IMR-90 (cell line): ENCODE results near the gene ZNF217. TPM values are rescaled to one million over a fixed set of nuclear protein-coding genes. Genes with fewer than 3 reads are reported as not detected.

ENCODE experiments used
- ATAC-seq: fragments of 200-7000 bp; cut with Tn5 transposase; 2 replicates; pipeline ENCODE4 v1.9.1; 2020; ENCODE audit warnings: low read depth, mild to moderate bottlenecking, moderate library complexity
- BruUV-seq: library from RNA; stranded (reverse); fragments of 400-500 nt; replicated peaks from 2 replicates; lab custom pipeline; 2021; lab: Mats Ljungman, UMichigan
- CTCF ChIA-PET: fragments of 300-600 bp; formaldehyde crosslinking; extraction: SDS; loops from one replicate; lab custom pipeline; 2021; ENCODE audit warnings: antibody characterized with exemption; lab: Yijun Ruan, JAX
- POLR2A ChIA-PET: fragments of 300-600 bp; sonication (Branson Sonifier 250); formaldehyde crosslinking; loops from one replicate; lab custom pipeline; 2022; ENCODE audit warnings: antibody characterized with exemption; ENCODE audit not compliant: unreplicated experiment; lab: Charles Lee
- DNase-seq: peaks from one replicate; pipeline ENCODE4 v3.0.0; 2013
- H2AFZ ChIP-seq: replicated peaks from 2 replicates; pipeline ENCODE3; 2013; ENCODE audit warnings: low read length, mild to moderate bottlenecking; ENCODE audit not compliant: poor library complexity
- H2AK5ac ChIP-seq: 2 replicates; pipeline ENCODE4 v1.6.1; 2013; ENCODE audit warnings: low read depth, low read length, inconsistent platforms
- H2AK9ac ChIP-seq: replicated peaks from 2 replicates; pipeline ENCODE3; 2013; ENCODE audit warnings: mild to moderate bottlenecking, low read depth, low read length, moderate library complexity; ENCODE audit not compliant: poor library complexity
- H2BK120ac ChIP-seq: 2 replicates; pipeline ENCODE4 v1.6.1; 2013; ENCODE audit warnings: low read depth, low read length, inconsistent platforms
- H2BK15ac ChIP-seq: 3 replicates; pipeline ENCODE4 v1.6.1; 2013; ENCODE audit warnings: low read depth, low read length, inconsistent platforms
- H2BK20ac ChIP-seq: 2 replicates; pipeline ENCODE4 v1.6.1; 2013; ENCODE audit warnings: low read depth, mild to moderate bottlenecking, inconsistent platforms, low read length, moderate library complexity
- H2BK5ac ChIP-seq: 2 replicates; pipeline ENCODE4 v1.6.1; 2013; ENCODE audit warnings: mild to moderate bottlenecking, low read depth, low read length, inconsistent platforms; ENCODE audit not compliant: poor library complexity, severe bottlenecking
- H3K14ac ChIP-seq: replicated peaks from 2 replicates; pipeline ENCODE4 v1.6.1; 2013; ENCODE audit warnings: low read depth, low read length, inconsistent platforms
- H3K18ac ChIP-seq: 2 replicates; pipeline ENCODE4 v1.6.1; 2013; ENCODE audit warnings: low read depth, low read length, control low read depth
- H3K23ac ChIP-seq: 2 replicates; pipeline ENCODE4 v1.6.1; 2013; ENCODE audit warnings: low read depth, low read length, inconsistent platforms
- H3K27ac ChIP-seq: 2 replicates; pipeline ENCODE4 v1.5.1; 2013; ENCODE audit warnings: mild to moderate bottlenecking, control low read depth, low read length; ENCODE audit not compliant: insufficient read depth
- H3K27me3 ChIP-seq: 2 replicates; pipeline ENCODE4 v1.6.1; 2013; ENCODE audit warnings: low read length; ENCODE audit not compliant: control insufficient read depth, insufficient read depth
- H3K36me3 ChIP-seq: 2 replicates; pipeline ENCODE4 v1.6.1; 2013; ENCODE audit warnings: low read length, mixed read lengths; ENCODE audit not compliant: control insufficient read depth, insufficient read depth
- H3K4ac ChIP-seq: 2 replicates; pipeline ENCODE4 v1.6.1; 2013; ENCODE audit warnings: low read depth, low read length, inconsistent platforms
- H3K4me1 ChIP-seq: 2 replicates; pipeline ENCODE4 v1.6.1; 2013; ENCODE audit warnings: low read length, mixed read lengths; ENCODE audit not compliant: control insufficient read depth, insufficient read depth
- H3K4me2 ChIP-seq: 2 replicates; pipeline ENCODE4 v1.6.1; 2013; ENCODE audit warnings: low read depth, mild to moderate bottlenecking, control low read depth, low read length, moderate library complexity
- H3K4me3 ChIP-seq: 2 replicates; pipeline ENCODE4 v1.5.1; 2013; ENCODE audit warnings: low read depth, mild to moderate bottlenecking, control low read depth, low read length, moderate library complexity; ENCODE audit not compliant: insufficient read depth
- H3K56ac ChIP-seq: 2 replicates; pipeline ENCODE4 v1.6.1; 2013; ENCODE audit warnings: low read length, inconsistent platforms; ENCODE audit not compliant: insufficient read depth; ENCODE audit errors: extremely low read depth
- H3K79me1 ChIP-seq, 2 experiments: 2 replicates each; pipeline ENCODE4 v1.6.1; 2013; ENCODE audit warnings: low read length in 2 of 2, inconsistent platforms in 1 of 2, low read depth in 1 of 2
- H3K9ac ChIP-seq: 2 replicates; pipeline ENCODE4 v1.6.1; 2013; ENCODE audit warnings: low read depth, low read length, control low read depth
- H3K9me1 ChIP-seq: 2 replicates; pipeline ENCODE4 v1.6.1; 2013; ENCODE audit warnings: low read length, inconsistent platforms; ENCODE audit not compliant: insufficient read depth
- H3K9me3 ChIP-seq: 2 replicates; pipeline ENCODE4 v1.6.1; 2013; ENCODE audit warnings: low read length; ENCODE audit not compliant: control insufficient read depth, insufficient read depth
- H4K20me1 ChIP-seq: 2 replicates; pipeline ENCODE4 v1.6.1; 2013; ENCODE audit warnings: low read length, inconsistent platforms; ENCODE audit not compliant: insufficient read depth
- H4K5ac ChIP-seq: 2 replicates; pipeline ENCODE4 v1.6.1; 2013; ENCODE audit warnings: mild to moderate bottlenecking, low read depth, low read length, control low read depth
- H4K8ac ChIP-seq, 2 experiments: 2 replicates each; pipeline ENCODE4 v1.6.1; 2013; ENCODE audit warnings: low read depth in 2 of 2, low read length in 2 of 2, control low read depth in 1 of 2, inconsistent platforms in 1 of 2
- H4K91ac ChIP-seq: 2 replicates; pipeline ENCODE4 v1.6.1; 2013; ENCODE audit warnings: low read depth, low read length, inconsistent platforms; ENCODE audit not compliant: insufficient read depth
- BHLHE40 ChIP-seq: fragments of 150-350 bp; IDR thresholded peaks from 2 replicates; pipeline ENCODE4 v1.6.1; 2016; ENCODE audit warnings: mild to moderate bottlenecking, low read depth, low read length
- CEBPB ChIP-seq: IDR thresholded peaks from 2 replicates; pipeline ENCODE4 v1.6.1; 2012; ENCODE audit warnings: low read depth, low read length, improper control_type of control experiment
- CHD1 ChIP-seq: IDR thresholded peaks from 2 replicates; pipeline ENCODE4 v1.6.1; 2012; ENCODE audit warnings: low read depth, low read length, improper control_type of control experiment
- FOS ChIP-seq: fragments of 150-350 bp; IDR thresholded peaks from 2 replicates; pipeline ENCODE4 v1.6.1; 2016; ENCODE audit warnings: low read depth, low read length
- MAFK ChIP-seq: IDR thresholded peaks from 2 replicates; pipeline ENCODE4 v1.6.1; 2012; ENCODE audit warnings: low read depth, low read length, improper control_type of control experiment
- MAZ ChIP-seq: IDR thresholded peaks from 2 replicates; pipeline ENCODE4 v1.6.1; 2012; ENCODE audit warnings: low read depth, mild to moderate bottlenecking, low read length, improper control_type of control experiment, moderate library complexity, borderline replicate concordance
- MXI1 ChIP-seq: IDR thresholded peaks from 2 replicates; pipeline ENCODE4 v1.6.1; 2012; ENCODE audit warnings: low read depth, mild to moderate bottlenecking, low read length, moderate library complexity, borderline replicate concordance
- NFE2L2 ChIP-seq: fragments of 150-350 bp; IDR thresholded peaks from 2 replicates; pipeline ENCODE4 v1.6.1; 2016; ENCODE audit warnings: low read depth, mild to moderate bottlenecking, low read length
- POLR2A ChIP-seq: IDR thresholded peaks from 2 replicates; pipeline ENCODE4 v1.6.1; 2012; ENCODE audit warnings: mild to moderate bottlenecking, low read depth, low read length
- RAD21 ChIP-seq: IDR thresholded peaks from 2 replicates; pipeline ENCODE4 v1.6.1; 2012; ENCODE audit warnings: low read length, improper control_type of control experiment
- RCOR1 ChIP-seq: IDR thresholded peaks from 2 replicates; pipeline ENCODE4 v1.6.1; 2012; ENCODE audit warnings: mild to moderate bottlenecking, low read length, improper control_type of control experiment; ENCODE audit not compliant: insufficient replicate concordance
- RFX5 ChIP-seq: IDR thresholded peaks from 2 replicates; pipeline ENCODE4 v1.8.0; 2012; ENCODE audit warnings: low read depth, mild to moderate bottlenecking, low read length, moderate library complexity
- SMC3 ChIP-seq: fragments of 150-350 bp; IDR thresholded peaks from 2 replicates; pipeline ENCODE4 v1.6.1; 2016; ENCODE audit warnings: low read depth, mild to moderate bottlenecking, antibody characterized with exemption, low read length, moderate library complexity
- WGBS, 2 experiments: methylation state at CpG; one replicate each; pipeline versions ENCODE4 v1.1.5 to v1.1.7; 2013; ENCODE audit warnings: missing lambda C conversion rate in 2 of 2; ENCODE audit not compliant: insufficient read length in 1 of 2; ENCODE audit errors: extremely low coverage in 2 of 2; 5-methylcytosine and 5-hydroxymethylcytosine counted together
- dilution Hi-C: fragments of 300-500 bp; cut with HindIII; formaldehyde crosslinking; loops from one replicate; pipeline ENCODE4 v1.14.3; 2018; ENCODE audit warnings: low sequenced_read_pairs; ENCODE audit not compliant: unreplicated experiment
- in situ Hi-C: fragments of 300-500 bp; cut with MboI; formaldehyde crosslinking; loops from 3 replicates; pipeline ENCODE4 v1.14.3; 2019; ENCODE audit warnings: low sequenced_read_pairs, inconsistent platforms, mixed read lengths
- intact Hi-C: fragments of 100-400 bp; cut with micrococcal nuclease; formaldehyde crosslinking; loops from 2 replicates; pipeline ENCODE4 v1.10.0; 2022
- polyA plus RNA-seq, 3 experiments: library from polyadenylated mRNA; depleted of rRNA; stranded (reverse); fragments of >200 nt; gene quantifications; 2 replicates each; pipeline ENCODE4 v1.2.3, GENCODE V29; 2012; ENCODE audit warnings: low replicate concordance in 1 of 3
- total RNA-seq: library from RNA; depleted of rRNA; stranded (reverse); fragments of >200 nt; gene quantifications from 2 replicates; pipeline ENCODE4 v1.2.3, GENCODE V29; 2012
- TF ChIP-seq, protein P1 (sequence below): fragments of 150-350 bp; IDR thresholded peaks from 2 replicates; pipeline ENCODE4 v1.6.1; 2017; ENCODE audit warnings: mild to moderate bottlenecking, antibody characterized with exemption, low read length, low read depth
- TF ChIP-seq, protein P2 (sequence below): fragments of 150-350 bp; IDR thresholded peaks from 2 replicates; pipeline ENCODE4 v1.6.1; 2016; ENCODE audit warnings: low read depth, mild to moderate bottlenecking, low read length, moderate library complexity, borderline replicate concordance
- TF ChIP-seq, protein P3 (sequence below): conservative IDR thresholded peaks from 2 replicates; pipeline ENCODE4 v1.5.1; 2012; ENCODE audit warnings: mild to moderate bottlenecking, low read depth, low read length, improper control_type of control experiment

ZNF217 gene
- total and polyA plus RNA-seq, 2 of the 4 experiments (the other 2 are of a cell fraction): 9.1 to 27.8 TPM

DNA sequence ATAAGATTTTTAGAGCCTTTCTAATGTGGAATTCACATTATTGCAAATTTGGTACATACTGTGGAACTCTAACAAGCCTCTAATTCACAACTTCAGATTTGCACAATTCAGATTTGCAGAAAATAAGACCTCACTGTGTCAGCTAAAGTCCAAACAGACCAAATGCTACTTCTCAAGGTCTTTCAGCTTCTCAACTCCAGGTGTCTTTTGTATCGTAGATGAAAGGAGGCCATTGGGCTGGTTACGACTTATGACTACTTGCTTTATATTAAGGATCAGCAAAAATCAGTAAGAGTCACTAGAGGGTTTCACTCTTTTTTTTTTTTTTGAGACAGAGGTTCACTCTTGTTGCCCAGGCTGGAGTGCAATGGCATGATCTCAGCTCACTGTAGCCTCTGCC is 37.8 kb downstream of the ZNF217 start:
- dilution Hi-C loops (no loop called here), in situ Hi-C loops (no loop called here), intact Hi-C loops (no loop called here)
- WGBS, 2 experiments: no CpG with 5 or more reads among the region's 2 CpGs
- BruUV-seq: no TSS peak
- H2BK120ac ChIP-seq: no peak overlapping the region
- H2AFZ ChIP-seq: no peak overlapping the region
- H3K14ac ChIP-seq: no peak overlapping the region
- no peak overlapping the region for H2BK20ac ChIP-seq
- no peak overlapping the region for H3K56ac ChIP-seq
- no peaks in the 10 kb centered on the region for H3K27me3 ChIP-seq
- H3K79me1 ChIP-seq: no peaks in the 10 kb centered on the region
- no peaks in the 10 kb centered on the region for H4K20me1 ChIP-seq
- no peak overlapping the region for H2BK5ac ChIP-seq
- no peaks in the 10 kb centered on the region for H3K9me3 ChIP-seq
- H3K18ac ChIP-seq: no peak overlapping the region
- no peak overlapping the region for H4K91ac ChIP-seq
- no peak overlapping the region for H4K5ac ChIP-seq
- no peak overlapping the region for H4K8ac ChIP-seq
- no peak overlapping the region for H3K4ac ChIP-seq
- H3K36me3 ChIP-seq: 0 out of 2 replicates have a peak, but pooled peaks cover 2% of the 10 kb centered on the region
- H3K9ac ChIP-seq: no peak overlapping the region
- no peak for TF ChIP-seq RCOR1
- no peak for TF ChIP-seq MXI1
- no peak for TF ChIP-seq POLR2A
- TF ChIP-seq MAZ: no peak
- TF ChIP-seq BHLHE40: no peak
- TF ChIP-seq RAD21: no peak
- no peak for TF ChIP-seq FOS
- TF ChIP-seq RFX5: no peak
- no peak for TF ChIP-seq CHD1
- TF ChIP-seq, protein P1, sequence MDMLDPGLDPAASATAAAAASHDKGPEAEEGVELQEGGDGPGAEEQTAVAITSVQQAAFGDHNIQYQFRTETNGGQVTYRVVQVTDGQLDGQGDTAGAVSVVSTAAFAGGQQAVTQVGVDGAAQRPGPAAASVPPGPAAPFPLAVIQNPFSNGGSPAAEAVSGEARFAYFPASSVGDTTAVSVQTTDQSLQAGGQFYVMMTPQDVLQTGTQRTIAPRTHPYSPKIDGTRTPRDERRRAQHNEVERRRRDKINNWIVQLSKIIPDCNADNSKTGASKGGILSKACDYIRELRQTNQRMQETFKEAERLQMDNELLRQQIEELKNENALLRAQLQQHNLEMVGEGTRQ: no peak
- no peak for TF ChIP-seq SMC3
- TF ChIP-seq MAFK: no peak
- TF ChIP-seq, protein P2, sequence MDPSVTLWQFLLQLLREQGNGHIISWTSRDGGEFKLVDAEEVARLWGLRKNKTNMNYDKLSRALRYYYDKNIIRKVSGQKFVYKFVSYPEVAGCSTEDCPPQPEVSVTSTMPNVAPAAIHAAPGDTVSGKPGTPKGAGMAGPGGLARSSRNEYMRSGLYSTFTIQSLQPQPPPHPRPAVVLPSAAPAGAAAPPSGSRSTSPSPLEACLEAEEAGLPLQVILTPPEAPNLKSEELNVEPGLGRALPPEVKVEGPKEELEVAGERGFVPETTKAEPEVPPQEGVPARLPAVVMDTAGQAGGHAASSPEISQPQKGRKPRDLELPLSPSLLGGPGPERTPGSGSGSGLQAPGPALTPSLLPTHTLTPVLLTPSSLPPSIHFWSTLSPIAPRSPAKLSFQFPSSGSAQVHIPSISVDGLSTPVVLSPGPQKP: no peak
- TF ChIP-seq, protein P3, sequence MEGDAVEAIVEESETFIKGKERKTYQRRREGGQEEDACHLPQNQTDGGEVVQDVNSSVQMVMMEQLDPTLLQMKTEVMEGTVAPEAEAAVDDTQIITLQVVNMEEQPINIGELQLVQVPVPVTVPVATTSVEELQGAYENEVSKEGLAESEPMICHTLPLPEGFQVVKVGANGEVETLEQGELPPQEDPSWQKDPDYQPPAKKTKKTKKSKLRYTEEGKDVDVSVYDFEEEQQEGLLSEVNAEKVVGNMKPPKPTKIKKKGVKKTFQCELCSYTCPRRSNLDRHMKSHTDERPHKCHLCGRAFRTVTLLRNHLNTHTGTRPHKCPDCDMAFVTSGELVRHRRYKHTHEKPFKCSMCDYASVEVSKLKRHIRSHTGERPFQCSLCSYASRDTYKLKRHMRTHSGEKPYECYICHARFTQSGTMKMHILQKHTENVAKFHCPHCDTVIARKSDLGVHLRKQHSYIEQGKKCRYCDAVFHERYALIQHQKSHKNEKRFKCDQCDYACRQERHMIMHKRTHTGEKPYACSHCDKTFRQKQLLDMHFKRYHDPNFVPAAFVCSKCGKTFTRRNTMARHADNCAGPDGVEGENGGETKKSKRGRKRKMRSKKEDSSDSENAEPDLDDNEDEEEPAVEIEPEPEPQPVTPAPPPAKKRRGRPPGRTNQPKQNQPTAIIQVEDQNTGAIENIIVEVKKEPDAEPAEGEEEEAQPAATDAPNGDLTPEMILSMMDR: no peak
- TF ChIP-seq CEBPB: no peak
- TF ChIP-seq NFE2L2: no peak
- H2AK9ac ChIP-seq: no peak overlapping the region
- no peak overlapping the region for H2BK15ac ChIP-seq
- DNase-seq (no peak), ATAC-seq (no peak)
- H3K27ac ChIP-seq: no peak overlapping the region
- no peak overlapping the region for H3K23ac ChIP-seq
- ChIA-PET POLR2A (no interaction called here), CTCF (no interaction called here)
- H3K4me1 ChIP-seq: peaks cover 2% of the 10 kb centered on the region; the same call in 1 of the 2 replicates
- H3K4me3 ChIP-seq: no peak overlapping the region
- no peak overlapping the region for H3K4me2 ChIP-seq
- no peak overlapping the region for H2AK5ac ChIP-seq
- H3K9me1 ChIP-seq: 0 out of 2 replicates have a peak, but pooled peaks cover 2% of the 10 kb centered on the region
